GM06990 (cell line): ENCODE results near the gene OR5B3.

Experiments used
- DNase-seq: peaks from one replicate; pipeline ENCODE4 v3.0.0-alpha.2; 2011; ENCODE audit not compliant: insufficient read length; ENCODE audit errors: extremely low read depth
- H3K27me3 ChIP-seq: replicated peaks from 2 replicates; pipeline ENCODE4 v1.6.0; 2011; ENCODE audit warnings: low read length; ENCODE audit not compliant: control insufficient read depth, insufficient read depth
- H3K36me3 ChIP-seq: 2 replicates; pipeline ENCODE4 v1.5.1; 2011; ENCODE audit warnings: low read length; ENCODE audit not compliant: control insufficient read depth, insufficient read depth
- H3K4me3 ChIP-seq: replicated peaks from 2 replicates; pipeline ENCODE4 v1.5.1; 2011; ENCODE audit warnings: low read depth, mild to moderate bottlenecking, control low read depth, low read length
- CTCF ChIP-seq: IDR thresholded peaks from 2 replicates; pipeline ENCODE4 v1.5.1; 2011; ENCODE audit warnings: low read length, control low read depth, mild to moderate bottlenecking, inconsistent platforms; ENCODE audit not compliant: insufficient read depth, poor library complexity, severe bottlenecking

Gene OR5B3

GRCh38 chr11:58406774-58407173 lies at the start of gene OR5B3:
TSS of gene OR5B3 (minus strand) at chr11:58406874. CDS start at chr11:58403409, 3,465 bp downstream.
- Histone ChIP-seq H3K4me3 (no peak within 1 kb of the TSS), H3K36me3 (no peaks in the 10 kb centered on the region), H3K27me3 (no peaks in the 10 kb centered on the region)
- no peak for DNase-seq
- TF ChIP-seq CTCF: no peak

- DNase-seq: no peak
- TF ChIP-seq CTCF: no peak
- Histone ChIP-seq H3K27me3 (no peaks in the 10 kb centered on the region), H3K4me3 (no peak overlapping the region), H3K36me3 (no peaks in the 10 kb centered on the region)
These were observed 44.9 kb upstream of the OR5B3 start for GRCh38 chr11:58451585-58451984.

- Histone ChIP-seq H3K27me3 (no peaks in the 10 kb centered on the region), H3K36me3 (no peaks in the 10 kb centered on the region), H3K4me3 (no peak overlapping the region)
- no peak for TF ChIP-seq CTCF
- no peak for DNase-seq
These were observed 39.6 kb upstream of the OR5B3 start for GRCh38 chr11:58446294-58446693.

GRCh38 chr11:58444300-58444699 lies 37.6 kb upstream of the OR5B3 start:
- no peak for TF ChIP-seq CTCF
- Histone ChIP-seq H3K27me3 (no peaks in the 10 kb centered on the region), H3K36me3 (no peaks in the 10 kb centered on the region), H3K4me3 (no peak overlapping the region)
- no peak for DNase-seq

- no peak within 1 kb of the TSS for H3K4me3 ChIP-seq
- no peak for DNase-seq
- H3K36me3 ChIP-seq: no peaks in the 10 kb centered on the region
- no peak for TF ChIP-seq CTCF
- no peaks in the 10 kb centered on the region for H3K27me3 ChIP-seq
These were observed 35.5 kb upstream of the OR5B3 start, which contains the start of gene OR5B12 for GRCh38 chr11:58442136-58442535. TSS of gene OR5B12 (minus strand) at chr11:58442236. CDS start at chr11:58440151, 2,085 bp downstream.

- no peaks in the 10 kb centered on the region for H3K27me3 ChIP-seq
- H3K36me3 ChIP-seq: no peaks in the 10 kb centered on the region
- TF ChIP-seq CTCF: no peak
- DNase-seq: no peak
- no peak overlapping the region for H3K4me3 ChIP-seq
These were observed 31.8 kb upstream of the OR5B3 start for GRCh38 chr11:58438486-58438885.
